ENCODE results near the gene PGP. TPM values are rescaled to one million over a fixed set of nuclear protein-coding genes. Genes with fewer than 3 reads are reported as not detected.

The PGP gene
- polyA plus RNA-seq, 2 of the 4 experiments (the other 2 are of a cell fraction) = 13.9 to 33.7 TPM

DNA sequence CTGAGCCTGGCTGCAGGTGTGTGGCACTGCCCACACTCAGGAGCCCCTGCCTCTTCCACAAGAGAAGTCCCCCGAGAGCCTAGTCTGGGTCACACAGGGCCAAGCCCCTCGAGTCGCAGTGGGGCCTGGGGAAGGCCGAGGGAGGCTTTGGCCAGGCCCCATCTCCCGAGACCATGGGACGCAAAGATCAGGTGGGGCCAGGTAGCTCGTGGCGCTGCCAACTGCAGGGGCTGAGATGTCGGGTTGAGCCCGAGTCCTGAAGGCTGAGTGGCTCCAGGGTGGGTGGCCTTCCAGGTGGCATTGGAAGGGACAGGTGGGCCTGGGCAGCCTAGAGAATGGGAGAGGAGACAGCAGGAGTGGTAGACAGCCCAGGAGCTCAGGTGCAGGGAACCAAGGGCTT is 52.7 kb downstream of the PGP start:
- peaks cover 44% of the 10 kb centered on the region for H3K4me1 ChIP-seq
- ChIA-PET CTCF (interaction anchor here (0.8 to 1.6 kb wide), 3 partner anchors 8 to 179 kb away, joined by 3 to 7 read pairs (median 5); partner anchors contain the start of gene ABCA3), POLR2A (interaction anchor here (0.9 kb wide), 1 partner anchor 43 kb away, joined by 4 read pairs; the partner anchor contains the start of gene MLST8)
- DNase-seq (ENCODE audit: low read depth in 1 of 2, low spot score in 1 of 2) (no peak), ATAC-seq (no peak), FAIRE-seq (no peak)
- H3K27ac ChIP-seq = peak overlapping the region in 1 of 2 experiments; percentile 74; a peak in 4 of 6 replicates
- 100% methylated on average over 5 of the region's 10 CpGs for WGBS (ENCODE audit: missing lambda C conversion rate)
- no peak overlapping the region for H3K4me2 ChIP-seq
- H3K9me3 ChIP-seq = no peaks in the 10 kb centered on the region
- H3K4me3 ChIP-seq = no peak overlapping the region
- TF ChIP-seq MAZ (IDR thresholded peaks at IDR 0.05; ENCODE audit: borderline replicate concordance, low read depth, low read length) (no peak), NR3C1 (IDR thresholded peaks at IDR 0.05) (no peak), HEYL (CRISPR knock-in tag; IDR thresholded peaks at IDR 0.05) (no peak), EP300 (IDR thresholded peaks at IDR 0.05) (no peak), SREBF2 (IDR thresholded peaks at IDR 0.05) (no peak), TFCP2L1 (CRISPR knock-in tag; IDR thresholded peaks at IDR 0.05) (no peak), JUNB (IDR thresholded peaks at IDR 0.05) (no peak), USF2 (IDR thresholded peaks at IDR 0.05) (no peak), MYC (IDR thresholded peaks at IDR 0.05; ENCODE audit: borderline replicate concordance, low read length) (no peak)
- TF ChIP-seq, protein P1, sequence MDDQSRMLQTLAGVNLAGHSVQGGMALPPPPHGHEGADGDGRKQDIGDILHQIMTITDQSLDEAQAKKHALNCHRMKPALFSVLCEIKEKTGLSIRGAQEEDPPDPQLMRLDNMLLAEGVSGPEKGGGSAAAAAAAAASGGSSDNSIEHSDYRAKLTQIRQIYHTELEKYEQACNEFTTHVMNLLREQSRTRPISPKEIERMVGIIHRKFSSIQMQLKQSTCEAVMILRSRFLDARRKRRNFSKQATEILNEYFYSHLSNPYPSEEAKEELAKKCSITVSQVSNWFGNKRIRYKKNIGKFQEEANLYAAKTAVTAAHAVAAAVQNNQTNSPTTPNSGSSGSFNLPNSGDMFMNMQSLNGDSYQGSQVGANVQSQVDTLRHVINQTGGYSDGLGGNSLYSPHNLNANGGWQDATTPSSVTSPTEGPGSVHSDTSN (IDR thresholded peaks at IDR 0.05) = no peak

Other genes starting within 250 kb of the PGP start
- not detected in 2 replicates for gene RNF151, start 248.0 kb downstream of the PGP start, polyA plus RNA-seq (2011; rRNA removed)
- not detected in 3 replicates for gene RNF151, start 248.0 kb downstream of the PGP start, polyA plus RNA-seq (2017; fragmentation: RNase III; extraction: RNeasy Plus Mini Kit Qiagen cat#74134 plus additional on column Dnase treatment)
- 21.9 and 25.9 TPM in 2 replicates for gene TBL3, start 242.8 kb downstream of the PGP start, polyA plus RNA-seq (2011; rRNA removed)
- 41.9 to 45.0 TPM (median 42.8 TPM) in 3 replicates for gene TBL3, start 242.8 kb downstream of the PGP start, polyA plus RNA-seq (2017; fragmentation: RNase III; extraction: RNeasy Plus Mini Kit Qiagen cat#74134 plus additional on column Dnase treatment)
- not detected in 2 replicates for gene NOXO1, start 233.4 kb downstream of the PGP start, polyA plus RNA-seq (2011; rRNA removed)
- 0.25 to 0.32 TPM (median 0.26 TPM) in 3 replicates for gene NOXO1, start 233.4 kb downstream of the PGP start, polyA plus RNA-seq (2017; fragmentation: RNase III; extraction: RNeasy Plus Mini Kit Qiagen cat#74134 plus additional on column Dnase treatment)
- gene GFER, start 230.6 kb downstream of the PGP start, polyA plus RNA-seq (2011; rRNA removed) = 11.9 and 12.9 TPM in 2 replicates
- 33.9 to 34.9 TPM (median 34.8 TPM) in 3 replicates for gene GFER, start 230.6 kb downstream of the PGP start, polyA plus RNA-seq (2017; fragmentation: RNase III; extraction: RNeasy Plus Mini Kit Qiagen cat#74134 plus additional on column Dnase treatment)
- gene SYNGR3, start 224.9 kb downstream of the PGP start, polyA plus RNA-seq (2011; rRNA removed) = 4.9 and 5.7 TPM in 2 replicates
- gene SYNGR3, start 224.9 kb downstream of the PGP start, polyA plus RNA-seq (2017; fragmentation: RNase III; extraction: RNeasy Plus Mini Kit Qiagen cat#74134 plus additional on column Dnase treatment) = 4.1 to 5.0 TPM (median 4.4 TPM) in 3 replicates
- gene ZNF598, start 205.0 kb downstream of the PGP start, polyA plus RNA-seq (2011; rRNA removed) = 15.3 and 17.7 TPM in 2 replicates
- 32.7 to 35.0 TPM (median 33.8 TPM) in 3 replicates for gene ZNF598, start 205.0 kb downstream of the PGP start, polyA plus RNA-seq (2017; fragmentation: RNase III; extraction: RNeasy Plus Mini Kit Qiagen cat#74134 plus additional on column Dnase treatment)
- gene NPW, start 195.1 kb downstream of the PGP start, polyA plus RNA-seq (2011; rRNA removed) = 0.13 and 0.26 TPM in 2 replicates
- 1.0 to 1.6 TPM (median 1.2 TPM) in 3 replicates for gene NPW, start 195.1 kb downstream of the PGP start, polyA plus RNA-seq (2017; fragmentation: RNase III; extraction: RNeasy Plus Mini Kit Qiagen cat#74134 plus additional on column Dnase treatment)
- gene NHERF2, start 187.9 kb downstream of the PGP start, polyA plus RNA-seq (2011; rRNA removed) = 33.1 and 35.0 TPM in 2 replicates
- 27.3 to 32.3 TPM (median 31.0 TPM) in 3 replicates for gene NHERF2, start 187.9 kb downstream of the PGP start, polyA plus RNA-seq (2017; fragmentation: RNase III; extraction: RNeasy Plus Mini Kit Qiagen cat#74134 plus additional on column Dnase treatment)
- gene NTHL1, start 167.0 kb downstream of the PGP start, polyA plus RNA-seq (2011; rRNA removed) = 28.8 and 34.8 TPM in 2 replicates
- 41.4 to 42.3 TPM (median 42.1 TPM) in 3 replicates for gene NTHL1, start 167.0 kb downstream of the PGP start, polyA plus RNA-seq (2017; fragmentation: RNase III; extraction: RNeasy Plus Mini Kit Qiagen cat#74134 plus additional on column Dnase treatment)
- gene TSC2, start 166.9 kb downstream of the PGP start, polyA plus RNA-seq (2011; rRNA removed) = 32.6 and 41.7 TPM in 2 replicates
- gene TSC2, start 166.9 kb downstream of the PGP start, polyA plus RNA-seq (2017; fragmentation: RNase III; extraction: RNeasy Plus Mini Kit Qiagen cat#74134 plus additional on column Dnase treatment) = 42.0 to 47.3 TPM (median 45.1 TPM) in 3 replicates
- 11.5 and 17.3 TPM in 2 replicates for gene PKD1, start 78.9 kb downstream of the PGP start, polyA plus RNA-seq (2011; rRNA removed)
- 38.4 to 39.7 TPM (median 39.2 TPM) in 3 replicates for gene PKD1, start 78.9 kb downstream of the PGP start, polyA plus RNA-seq (2017; fragmentation: RNase III; extraction: RNeasy Plus Mini Kit Qiagen cat#74134 plus additional on column Dnase treatment)
- gene RAB26, start 66.2 kb downstream of the PGP start, polyA plus RNA-seq (2011; rRNA removed) = 6.7 and 7.5 TPM in 2 replicates
- 5.7 to 7.3 TPM (median 6.7 TPM) in 3 replicates for gene RAB26, start 66.2 kb downstream of the PGP start, polyA plus RNA-seq (2017; fragmentation: RNase III; extraction: RNeasy Plus Mini Kit Qiagen cat#74134 plus additional on column Dnase treatment)
- 31.9 and 32.0 TPM in 2 replicates for gene TRAF7, start 59.1 kb downstream of the PGP start, polyA plus RNA-seq (2011; rRNA removed)
- 47.6 to 50.0 TPM (median 48.1 TPM) in 3 replicates for gene TRAF7, start 59.1 kb downstream of the PGP start, polyA plus RNA-seq (2017; fragmentation: RNase III; extraction: RNeasy Plus Mini Kit Qiagen cat#74134 plus additional on column Dnase treatment)
- 0.13 and 0.27 TPM in 2 replicates for gene CASKIN1, start 18.2 kb downstream of the PGP start, polyA plus RNA-seq (2011; rRNA removed)
- 0.72 to 1.0 TPM (median 0.87 TPM) in 3 replicates for gene CASKIN1, start 18.2 kb downstream of the PGP start, polyA plus RNA-seq (2017; fragmentation: RNase III; extraction: RNeasy Plus Mini Kit Qiagen cat#74134 plus additional on column Dnase treatment)
- 46.8 and 49.5 TPM in 2 replicates for gene MLST8, start 9.4 kb downstream of the PGP start, polyA plus RNA-seq (2011; rRNA removed)
- gene MLST8, start 9.4 kb downstream of the PGP start, polyA plus RNA-seq (2017; fragmentation: RNase III; extraction: RNeasy Plus Mini Kit Qiagen cat#74134 plus additional on column Dnase treatment) = 48.4 to 53.9 TPM (median 50.4 TPM) in 3 replicates
- gene BRICD5, start 4.0 kb downstream of the PGP start, polyA plus RNA-seq (2011; rRNA removed) = 2.0 and 3.1 TPM in 2 replicates
- gene BRICD5, start 4.0 kb downstream of the PGP start, polyA plus RNA-seq (2017; fragmentation: RNase III; extraction: RNeasy Plus Mini Kit Qiagen cat#74134 plus additional on column Dnase treatment) = 7.4 to 11.6 TPM (median 9.1 TPM) in 3 replicates
- gene E4F1, start 8.8 kb upstream of the PGP start, polyA plus RNA-seq (2011; rRNA removed) = 10.4 and 11.0 TPM in 2 replicates
- 22.0 to 24.4 TPM (median 23.3 TPM) in 3 replicates for gene E4F1, start 8.8 kb upstream of the PGP start, polyA plus RNA-seq (2017; fragmentation: RNase III; extraction: RNeasy Plus Mini Kit Qiagen cat#74134 plus additional on column Dnase treatment)
- 0.36 and 0.65 TPM in 2 replicates for gene DNASE1L2, start 21.6 kb upstream of the PGP start, polyA plus RNA-seq (2011; rRNA removed)
- gene DNASE1L2, start 21.6 kb upstream of the PGP start, polyA plus RNA-seq (2017; fragmentation: RNase III; extraction: RNeasy Plus Mini Kit Qiagen cat#74134 plus additional on column Dnase treatment) = 0.88 to 1.5 TPM (median 1.2 TPM) in 3 replicates
- 41.8 and 47.9 TPM in 2 replicates for gene ECI1, start 36.7 kb upstream of the PGP start, polyA plus RNA-seq (2011; rRNA removed)
- gene ECI1, start 36.7 kb upstream of the PGP start, polyA plus RNA-seq (2017; fragmentation: RNase III; extraction: RNeasy Plus Mini Kit Qiagen cat#74134 plus additional on column Dnase treatment) = 40.9 to 41.9 TPM (median 41.5 TPM) in 3 replicates
- 163 and 183 TPM in 2 replicates for gene RNPS1, start 53.3 kb upstream of the PGP start, polyA plus RNA-seq (2011; rRNA removed)
- gene RNPS1, start 53.3 kb upstream of the PGP start, polyA plus RNA-seq (2017; fragmentation: RNase III; extraction: RNeasy Plus Mini Kit Qiagen cat#74134 plus additional on column Dnase treatment) = 197 to 206 TPM (median 200 TPM) in 3 replicates
- gene ABCA3, start 125.9 kb upstream of the PGP start, polyA plus RNA-seq (2011; rRNA removed) = 6.4 and 7.6 TPM in 2 replicates
- 8.6 to 10.7 TPM (median 9.9 TPM) in 3 replicates for gene ABCA3, start 125.9 kb upstream of the PGP start, polyA plus RNA-seq (2017; fragmentation: RNase III; extraction: RNeasy Plus Mini Kit Qiagen cat#74134 plus additional on column Dnase treatment)
- 6.5 and 8.0 TPM in 2 replicates for gene CCNF, start 214.6 kb upstream of the PGP start, polyA plus RNA-seq (2011; rRNA removed)
- gene CCNF, start 214.6 kb upstream of the PGP start, polyA plus RNA-seq (2017; fragmentation: RNase III; extraction: RNeasy Plus Mini Kit Qiagen cat#74134 plus additional on column Dnase treatment) = 13.4 to 15.1 TPM (median 14.4 TPM) in 3 replicates
- gene TEDC2, start 245.3 kb upstream of the PGP start, polyA plus RNA-seq (2011; rRNA removed) = 9.5 and 9.6 TPM in 2 replicates
- 20.7 to 22.6 TPM (median 22.2 TPM) in 3 replicates for gene TEDC2, start 245.3 kb upstream of the PGP start, polyA plus RNA-seq (2017; fragmentation: RNase III; extraction: RNeasy Plus Mini Kit Qiagen cat#74134 plus additional on column Dnase treatment)